ENCODE measurements around the gene ZNF580.

The ZNF580 gene

GRCh38 chr19:55637534-55637933, 3.3 kb upstream of the ZNF580 start:
- Histone ChIP-seq H3K9me3 (ENCODE audit: low read length) (no peaks in the 10 kb centered on the region), H3F3A (ENCODE audit: insufficient read depth, low read length) (no peaks in the 10 kb centered on the region), H3K79me2 (ENCODE audit: insufficient read depth, low read length) (peaks cover 16% of the 10 kb centered on the region), H3K4me1 (ENCODE audit: insufficient read depth, low read length, severe bottlenecking) (peaks cover 47% of the 10 kb centered on the region), H3K27ac (ENCODE audit: low read depth, low read length, poor library complexity, severe bottlenecking) (no peak overlapping the region), H3K4me3 (ENCODE audit: low read depth, low read length, poor library complexity, severe bottlenecking) (no peak overlapping the region), H3K27me3 (ENCODE audit: insufficient read depth, low read length) (no peaks in the 10 kb centered on the region), H2AFZ (ENCODE audit: low read length) (no peak overlapping the region), H3K9me2 (ENCODE audit: low read depth, low read length) (no peaks in the 10 kb centered on the region), H3K9ac (ENCODE audit: low read length) (no peak overlapping the region), H3K4me2 (ENCODE audit: low read length) (no peak overlapping the region), H3K36me3 (ENCODE audit: insufficient read depth, low read length) (0 out of 2 replicates have a peak, but pooled peaks cover 4% of the 10 kb centered on the region), H4K20me1 (ENCODE audit: insufficient read depth, low read length) (no peaks in the 10 kb centered on the region)
- TF ChIP-seq EZH2 (IDR thresholded peaks at IDR 0.05; ENCODE audit: borderline replicate concordance, low read length) (no peak), CTCF (IDR thresholded peaks at IDR 0.05; ENCODE audit: low read length) (no peak)

GRCh38 chr19:55638864-55639359, 1.9 kb upstream of the ZNF580 start:
- H3K27me3 ChIP-seq (ENCODE audit: insufficient read depth, low read length): no peaks in the 10 kb centered on the region
- no peaks in the 10 kb centered on the region for H3K9me2 ChIP-seq (ENCODE audit: low read depth, low read length)
- peaks cover 5% of the 10 kb centered on the region; the same call in 1 of the 2 replicates for H3K36me3 ChIP-seq (ENCODE audit: insufficient read depth, low read length)
- peak; percentile 78 for TF ChIP-seq CTCF (IDR thresholded peaks at IDR 0.05; ENCODE audit: low read length)
- no peak for TF ChIP-seq EZH2 (IDR thresholded peaks at IDR 0.05; ENCODE audit: borderline replicate concordance, low read length)
- H3F3A ChIP-seq (ENCODE audit: insufficient read depth, low read length): no peaks in the 10 kb centered on the region
- H3K4me2 ChIP-seq (ENCODE audit: low read length): no peak overlapping the region
- peaks cover 18% of the 10 kb centered on the region for H3K79me2 ChIP-seq (ENCODE audit: insufficient read depth, low read length)
- no peaks in the 10 kb centered on the region for H3K9me3 ChIP-seq (ENCODE audit: low read length)
- no peak overlapping the region for H2AFZ ChIP-seq (ENCODE audit: low read length)
- no peak overlapping the region for H3K9ac ChIP-seq (ENCODE audit: low read length)
- no peak overlapping the region for H3K4me3 ChIP-seq (ENCODE audit: low read depth, low read length, poor library complexity, severe bottlenecking)
- H3K27ac ChIP-seq (ENCODE audit: low read depth, low read length, poor library complexity, severe bottlenecking): peak overlapping the region; percentile 94
- H4K20me1 ChIP-seq (ENCODE audit: insufficient read depth, low read length): no peaks in the 10 kb centered on the region
- H3K4me1 ChIP-seq (ENCODE audit: insufficient read depth, low read length, severe bottlenecking): peaks cover 55% of the 10 kb centered on the region

GRCh38 chr19:55640043-55640576, 692 bp upstream of the ZNF580 start:
- Histone ChIP-seq H3K36me3 (ENCODE audit: insufficient read depth, low read length) (peaks cover 17% of the 10 kb centered on the region), H3F3A (ENCODE audit: insufficient read depth, low read length) (no peaks in the 10 kb centered on the region), H4K20me1 (ENCODE audit: insufficient read depth, low read length) (no peaks in the 10 kb centered on the region), H3K9me2 (ENCODE audit: low read depth, low read length) (no peaks in the 10 kb centered on the region), H3K4me1 (ENCODE audit: insufficient read depth, low read length, severe bottlenecking) (peaks cover 59% of the 10 kb centered on the region), H3K4me3 (ENCODE audit: low read depth, low read length, poor library complexity, severe bottlenecking) (peak overlapping the region; percentile 89), H3K79me2 (ENCODE audit: insufficient read depth, low read length) (peaks cover 24% of the 10 kb centered on the region), H3K27ac (ENCODE audit: low read depth, low read length, poor library complexity, severe bottlenecking) (peak overlapping the region; percentile 94), H3K27me3 (ENCODE audit: insufficient read depth, low read length) (no peaks in the 10 kb centered on the region), H3K4me2 (ENCODE audit: low read length) (peak overlapping the region; percentile 87), H3K9me3 (ENCODE audit: low read length) (no peaks in the 10 kb centered on the region), H2AFZ (ENCODE audit: low read length) (no peak overlapping the region), H3K9ac (ENCODE audit: low read length) (peak overlapping the region; percentile 96)
- TF ChIP-seq EZH2 (IDR thresholded peaks at IDR 0.05; ENCODE audit: borderline replicate concordance, low read length): no peak
- peak; percentile 70 for TF ChIP-seq CTCF (IDR thresholded peaks at IDR 0.05; ENCODE audit: low read length)
